ENCODE measurements around the gene NQO2.

The NQO2 gene

GRCh38 chr6:2976060-2976459 lies 23.6 kb upstream of the NQO2 start:
- no peak overlapping the region for H3K27ac ChIP-seq
- no peak for TF ChIP-seq ZFX (IDR thresholded peaks at IDR 0.05)
- no peak for TF ChIP-seq CTCF (conservative IDR thresholded peaks at IDR 0.05)

GRCh38 chr6:2976571-2977085 lies 23.1 kb upstream of the NQO2 start:
- TF ChIP-seq ZFX (IDR thresholded peaks at IDR 0.05) (no peak), CTCF (conservative IDR thresholded peaks at IDR 0.05) (no peak)
- H3K27ac ChIP-seq, result no peak overlapping the region

GRCh38 chr6:2977290-2977689 lies 22.4 kb upstream of the NQO2 start:
- H3K27ac ChIP-seq, result no peak overlapping the region
- TF ChIP-seq CTCF (conservative IDR thresholded peaks at IDR 0.05) (no peak), ZFX (IDR thresholded peaks at IDR 0.05) (no peak)

- TF ChIP-seq CTCF (conservative IDR thresholded peaks at IDR 0.05), result no peak
- no peak for TF ChIP-seq ZFX (IDR thresholded peaks at IDR 0.05)
- no peak overlapping the region for H3K27ac ChIP-seq
Observed at GRCh38 chr6:2977799-2978590, 21.7 kb upstream of the NQO2 start.

GRCh38 chr6:2978923-2979322 lies 20.8 kb upstream of the NQO2 start:
- TF ChIP-seq CTCF (conservative IDR thresholded peaks at IDR 0.05), result no peak
- no peak for TF ChIP-seq ZFX (IDR thresholded peaks at IDR 0.05)
- no peak overlapping the region for H3K27ac ChIP-seq

GRCh38 chr6:2979819-2980464 lies 19.8 kb upstream of the NQO2 start:
- no peak for TF ChIP-seq ZFX (IDR thresholded peaks at IDR 0.05)
- TF ChIP-seq CTCF (conservative IDR thresholded peaks at IDR 0.05), result no peak
- no peak overlapping the region for H3K27ac ChIP-seq

GRCh38 chr6:2980465-2980855 lies 19.2 kb upstream of the NQO2 start:
- TF ChIP-seq ZFX (IDR thresholded peaks at IDR 0.05) (no peak), CTCF (conservative IDR thresholded peaks at IDR 0.05) (no peak)
- H3K27ac ChIP-seq, result no peak overlapping the region

All from C4-2B (cell line).